ENCODE data around the gene EDN3. TPM values are rescaled to one million over a fixed set of nuclear protein-coding genes. Genes with fewer than 3 reads are reported as not detected.

Gene EDN3
- total RNA-seq, 4 donors from 2014 or later: 10.5 to 89.5 (median 53.6) TPM

DNA sequence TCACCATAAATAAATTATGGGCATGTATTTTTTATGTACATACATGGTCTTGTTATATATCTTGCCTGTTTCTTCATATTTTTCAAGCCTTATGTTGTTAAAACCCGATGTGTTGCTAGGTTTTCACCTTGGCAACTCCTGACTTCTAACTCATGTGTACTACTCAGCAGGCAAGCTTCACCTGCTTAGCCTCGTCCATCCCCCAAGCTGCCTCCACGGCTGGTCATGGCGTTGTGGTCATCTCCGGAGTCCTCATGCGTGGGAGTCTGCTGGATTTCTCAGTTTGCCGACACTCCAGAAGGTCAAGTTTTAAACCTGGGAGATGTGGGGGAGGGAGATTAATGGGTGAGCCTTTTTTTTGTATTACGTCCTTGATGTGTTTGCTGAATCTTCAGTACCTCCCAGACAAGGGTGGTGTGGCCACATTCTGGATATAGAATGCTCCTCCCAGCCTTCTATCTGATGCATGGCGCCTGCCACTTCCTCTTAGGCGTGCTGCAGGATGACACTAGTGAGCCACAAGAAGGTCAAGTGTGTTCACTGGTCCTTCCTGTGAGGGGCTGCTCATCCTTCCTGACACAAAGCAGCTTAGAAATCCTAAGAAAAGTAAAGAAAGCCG is 26.6 kb upstream of the EDN3 start:
- H3K27me3 ChIP-seq: no peaks in the 10 kb centered on the region
- H3K4me3 ChIP-seq (replicated peaks in 1 of 3): no peak overlapping the region
- H3K9me3 ChIP-seq: no peaks in the 10 kb centered on the region
- no peaks in the 10 kb centered on the region for H3K36me3 ChIP-seq
- TF ChIP-seq POLR2A (IDR thresholded peaks at IDR 0.05): no peak
- TF ChIP-seq, protein P1, sequence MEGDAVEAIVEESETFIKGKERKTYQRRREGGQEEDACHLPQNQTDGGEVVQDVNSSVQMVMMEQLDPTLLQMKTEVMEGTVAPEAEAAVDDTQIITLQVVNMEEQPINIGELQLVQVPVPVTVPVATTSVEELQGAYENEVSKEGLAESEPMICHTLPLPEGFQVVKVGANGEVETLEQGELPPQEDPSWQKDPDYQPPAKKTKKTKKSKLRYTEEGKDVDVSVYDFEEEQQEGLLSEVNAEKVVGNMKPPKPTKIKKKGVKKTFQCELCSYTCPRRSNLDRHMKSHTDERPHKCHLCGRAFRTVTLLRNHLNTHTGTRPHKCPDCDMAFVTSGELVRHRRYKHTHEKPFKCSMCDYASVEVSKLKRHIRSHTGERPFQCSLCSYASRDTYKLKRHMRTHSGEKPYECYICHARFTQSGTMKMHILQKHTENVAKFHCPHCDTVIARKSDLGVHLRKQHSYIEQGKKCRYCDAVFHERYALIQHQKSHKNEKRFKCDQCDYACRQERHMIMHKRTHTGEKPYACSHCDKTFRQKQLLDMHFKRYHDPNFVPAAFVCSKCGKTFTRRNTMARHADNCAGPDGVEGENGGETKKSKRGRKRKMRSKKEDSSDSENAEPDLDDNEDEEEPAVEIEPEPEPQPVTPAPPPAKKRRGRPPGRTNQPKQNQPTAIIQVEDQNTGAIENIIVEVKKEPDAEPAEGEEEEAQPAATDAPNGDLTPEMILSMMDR (IDR thresholded peaks at IDR 0.05): no peak
- 80 to 82% methylated on average over 11 of the region's 11 CpGs for WGBS, 2 donors
- no peak for DNase-seq
- intact Hi-C loops (cut with DNase I): no loop called here
- peaks cover 4 to 7% of the 10 kb centered on the region in 2 donors for H3K4me1 ChIP-seq
- H3K27ac ChIP-seq: no peak overlapping the region

- Histone ChIP-seq H3K9me3 (no peaks in the 10 kb centered on the region), H3K4me1 (peaks cover 14 to 16% of the 10 kb centered on the region in 2 donors), H3K36me3 (no peaks in the 10 kb centered on the region), H3K27ac (no peak overlapping the region), H3K4me3 (replicated peaks in 1 of 3) (no peak overlapping the region), H3K27me3 (no peaks in the 10 kb centered on the region)
- 78 to 80% methylated on average over 5 of the region's 5 CpGs for WGBS, 2 donors
- DNase-seq: no peak
- intact Hi-C loops (cut with DNase I): no loop called here
- TF ChIP-seq, protein P1 (IDR thresholded peaks at IDR 0.05): no peak
- no peak for TF ChIP-seq POLR2A (IDR thresholded peaks at IDR 0.05)
These were observed 23.5 kb upstream of the EDN3 start for GRCh38 chr20:59276938-59277337.

GRCh38 chr20:59284470-59284869 is 15.9 kb upstream of the EDN3 start:
- Histone ChIP-seq H3K4me1 (peaks cover 7 to 8% of the 10 kb centered on the region in 2 donors), H3K9me3 (no peaks in the 10 kb centered on the region), H3K27ac (no peak overlapping the region), H3K4me3 (replicated peaks in 1 of 3) (no peak overlapping the region), H3K27me3 (no peaks in the 10 kb centered on the region), H3K36me3 (no peaks in the 10 kb centered on the region)
- intact Hi-C loops (cut with DNase I): no loop called here
- 78 to 80% methylated on average over 5 of the region's 5 CpGs for WGBS, 2 donors
- peak in 1 of 2 donors; percentile 31 for DNase-seq
- no peak for TF ChIP-seq POLR2A (IDR thresholded peaks at IDR 0.05)
- TF ChIP-seq, protein P1 (IDR thresholded peaks at IDR 0.05): no peak

DNA sequence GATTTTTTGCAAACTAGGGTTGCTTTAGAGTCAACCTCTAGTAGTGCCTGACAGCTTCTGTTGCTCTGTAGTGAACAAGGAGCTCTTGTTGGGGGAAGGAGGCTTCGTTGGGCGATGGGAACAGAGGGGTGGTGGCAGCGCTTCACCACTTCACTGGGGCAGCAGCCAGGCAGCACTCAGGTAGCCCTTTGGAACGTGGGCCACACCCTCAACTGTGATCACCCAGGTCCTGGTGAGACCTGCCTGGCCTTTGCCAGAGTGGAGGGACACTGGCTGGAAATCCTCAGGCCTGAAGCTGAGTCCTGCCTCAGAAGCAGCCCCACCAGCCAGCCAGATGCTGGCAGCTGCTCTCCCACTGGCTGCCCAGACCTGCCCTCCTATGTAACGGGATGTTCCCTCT is 10.4 kb upstream of the EDN3 start:
- no peak overlapping the region for H3K4me3 ChIP-seq (replicated peaks in 1 of 3)
- intact Hi-C loops (cut with DNase I): no loop called here
- H3K27ac ChIP-seq: peak overlapping the region in 1 of 3 donors; percentile 23
- no peaks in the 10 kb centered on the region for H3K36me3 ChIP-seq
- H3K27me3 ChIP-seq: no peaks in the 10 kb centered on the region
- H3K4me1 ChIP-seq: peaks cover 7 to 13% of the 10 kb centered on the region in 2 donors
- WGBS, 2 donors: 50 to 70% methylated on average over 5 of the region's 5 CpGs
- no peaks in the 10 kb centered on the region for H3K9me3 ChIP-seq
- TF ChIP-seq, protein P1 (IDR thresholded peaks at IDR 0.05): no peak
- TF ChIP-seq POLR2A (IDR thresholded peaks at IDR 0.05): no peak
- peak; percentile 83 to 86 for DNase-seq

- WGBS, 2 donors: 94 to 95% methylated on average over 19 of the region's 19 CpGs
- intact Hi-C loops (cut with DNase I): no loop called here
- Histone ChIP-seq H3K27me3 (no peaks in the 10 kb centered on the region), H3K36me3 (no peaks in the 10 kb centered on the region), H3K4me1 (peaks cover 13 to 16% of the 10 kb centered on the region in 2 donors), H3K27ac (no peak overlapping the region), H3K4me3 (replicated peaks in 1 of 3) (no peak overlapping the region), H3K9me3 (no peaks in the 10 kb centered on the region)
- DNase-seq: no peak
- TF ChIP-seq, protein P1 (IDR thresholded peaks at IDR 0.05): no peak
- TF ChIP-seq POLR2A (IDR thresholded peaks at IDR 0.05): no peak
These were observed 8.5 kb upstream of the EDN3 start for GRCh38 chr20:59291740-59292383.

All from thyroid gland (tissue), 4 donors.